HG03342 (cell line): Measurements from ENCODE around the gene SMIM21.

ENCODE experiments used
- ATAC-seq: cut with Tn5 transposase; IDR thresholded peaks from one replicate; pipeline ENCODE4 v1.9.1; 2021; ENCODE audit warnings: mild to moderate bottlenecking, moderate library complexity; ENCODE audit not compliant: unreplicated experiment

SMIM21 gene

GRCh38 chr18:75428490-75428889 lies 987 bp upstream of the SMIM21 start:
- ATAC-seq, result no peak

- no peak for ATAC-seq
These were observed 5.1 kb downstream of the SMIM21 start for GRCh38 chr18:75422341-75422910.

- no peak for ATAC-seq
These were observed 5.8 kb downstream of the SMIM21 start for GRCh38 chr18:75421656-75422055.

GRCh38 chr18:75418293-75419005 lies 9.1 kb downstream of the SMIM21 start:
- ATAC-seq, result no peak

- no peak for ATAC-seq
These were observed 16.9 kb downstream of the SMIM21 start for GRCh38 chr18:75410611-75411010.

- no peak for ATAC-seq
These were observed 17.7 kb downstream of the SMIM21 start for GRCh38 chr18:75409806-75410205.

- ATAC-seq, result no peak
These were observed 18.7 kb downstream of the SMIM21 start for GRCh38 chr18:75408554-75409506.

GRCh38 chr18:75407468-75408437 lies 19.8 kb downstream of the SMIM21 start:
- ATAC-seq, result no peak

GRCh38 chr18:75406491-75407445 lies 20.7 kb downstream of the SMIM21 start:
- no peak for ATAC-seq

- ATAC-seq, result no peak
These were observed 22.2 kb downstream of the SMIM21 start for GRCh38 chr18:75405351-75405750.

- no peak for ATAC-seq
These were observed 27.1 kb downstream of the SMIM21 start for GRCh38 chr18:75400366-75400765.

- ATAC-seq, result no peak
These were observed 32.4 kb downstream of the SMIM21 start for GRCh38 chr18:75395137-75395536.

- ATAC-seq, result no peak
These were observed 33.8 kb downstream of the SMIM21 start for GRCh38 chr18:75393721-75394120.

GRCh38 chr18:75392226-75392578 lies 35.3 kb downstream of the SMIM21 start:
- ATAC-seq, result no peak

- ATAC-seq, result no peak
These were observed 36.0 kb downstream of the SMIM21 start for GRCh38 chr18:75391279-75392225.

GRCh38 chr18:75390854-75391253 lies 36.6 kb downstream of the SMIM21 start:
- no peak for ATAC-seq

- ATAC-seq, result no peak
These were observed 43.4 kb downstream of the SMIM21 start for GRCh38 chr18:75384144-75384543.
